Activated CD4-positive, alpha-beta T cell treated with anti-CD3 and anti-CD28 coated beads, Interleukin-2, Interleukin-6, amounts not matched to agents 100 ng/mL and 50 ng/mL, durations not matched to agents 16 hours and 8 hours (primary cell): Measurements from ENCODE around the gene INPP1.

Experiments
- DNase-seq: peaks from one replicate; pipeline ENCODE4 v3.0.0-alpha.2; 2020

Gene INPP1

GRCh38 chr2:190412966-190413365 lies 69.6 kb downstream of the INPP1 start:
- no peak for DNase-seq

GRCh38 chr2:190413421-190413820 lies 70.0 kb downstream of the INPP1 start:
- DNase-seq: no peak

GRCh38 chr2:190415251-190415650 lies 71.9 kb downstream of the INPP1 start:
- DNase-seq: no peak

- no peak for DNase-seq
Measured at GRCh38 chr2:190415794-190416775, 72.7 kb downstream of the INPP1 start.

GRCh38 chr2:190417045-190417842 lies 73.9 kb downstream of the INPP1 start:
- no peak for DNase-seq

- no peak for DNase-seq
Measured at GRCh38 chr2:190418727-190419126, 75.3 kb downstream of the INPP1 start.

- DNase-seq: no peak
Measured at GRCh38 chr2:190420801-190421200, 77.4 kb downstream of the INPP1 start.
